Neural progenitor cell (in vitro differentiated cells): ENCODE results near the gene SLC28A1.

Source experiments
- EZH2 ChIP-seq: fragments of 200-600 bp; sonication (generic); IDR thresholded peaks from 2 replicates; pipeline ENCODE4 v1.6.1; 2017; ENCODE audit warnings: antibody characterized with exemption, mild to moderate bottlenecking, moderate library complexity
- TF ChIP-seq, protein P1 (sequence below): fragments of 200-600 bp; sonication (generic); IDR thresholded peaks from 2 replicates; pipeline ENCODE4 v1.5.1; 2017; ENCODE audit warnings: antibody characterized with exemption, mild to moderate bottlenecking

DNA sequence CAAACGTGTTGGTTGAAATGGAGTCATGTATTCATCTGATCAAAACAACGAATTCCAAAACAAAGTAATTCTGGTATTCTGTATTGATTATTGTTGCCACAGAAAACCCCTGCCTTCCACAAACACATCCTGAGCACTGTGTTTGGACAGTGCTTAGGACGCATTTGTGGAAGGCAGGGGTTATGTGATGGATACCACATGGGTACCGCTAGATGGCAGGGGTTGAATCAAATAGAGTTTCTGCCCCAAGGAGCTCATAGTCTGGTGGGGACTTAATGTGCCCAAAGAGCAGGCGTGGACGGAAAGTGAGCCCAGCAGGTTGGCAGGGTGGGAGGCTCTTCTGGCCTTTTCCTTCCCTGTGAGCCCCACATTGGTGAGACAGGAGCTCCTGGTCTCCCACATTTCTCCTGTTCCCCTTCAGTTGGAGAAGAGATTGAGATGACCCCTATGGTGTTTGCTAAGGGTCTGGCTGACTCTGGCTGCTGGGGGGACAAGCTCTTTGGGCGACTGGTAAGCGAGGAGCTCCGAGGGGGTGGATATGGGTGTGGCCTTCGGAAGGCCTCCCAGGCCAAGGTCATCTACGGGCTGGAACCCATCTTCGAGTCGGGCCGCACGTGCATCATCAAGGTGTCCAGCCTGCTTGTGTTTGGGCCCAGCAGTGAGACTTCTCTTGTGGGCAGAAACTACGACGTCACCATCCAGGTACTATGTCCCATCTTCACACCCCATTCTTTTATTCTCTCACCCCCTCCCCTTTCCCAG is 22.1 kb upstream of the SLC28A1 start:
- TF ChIP-seq, protein P1, sequence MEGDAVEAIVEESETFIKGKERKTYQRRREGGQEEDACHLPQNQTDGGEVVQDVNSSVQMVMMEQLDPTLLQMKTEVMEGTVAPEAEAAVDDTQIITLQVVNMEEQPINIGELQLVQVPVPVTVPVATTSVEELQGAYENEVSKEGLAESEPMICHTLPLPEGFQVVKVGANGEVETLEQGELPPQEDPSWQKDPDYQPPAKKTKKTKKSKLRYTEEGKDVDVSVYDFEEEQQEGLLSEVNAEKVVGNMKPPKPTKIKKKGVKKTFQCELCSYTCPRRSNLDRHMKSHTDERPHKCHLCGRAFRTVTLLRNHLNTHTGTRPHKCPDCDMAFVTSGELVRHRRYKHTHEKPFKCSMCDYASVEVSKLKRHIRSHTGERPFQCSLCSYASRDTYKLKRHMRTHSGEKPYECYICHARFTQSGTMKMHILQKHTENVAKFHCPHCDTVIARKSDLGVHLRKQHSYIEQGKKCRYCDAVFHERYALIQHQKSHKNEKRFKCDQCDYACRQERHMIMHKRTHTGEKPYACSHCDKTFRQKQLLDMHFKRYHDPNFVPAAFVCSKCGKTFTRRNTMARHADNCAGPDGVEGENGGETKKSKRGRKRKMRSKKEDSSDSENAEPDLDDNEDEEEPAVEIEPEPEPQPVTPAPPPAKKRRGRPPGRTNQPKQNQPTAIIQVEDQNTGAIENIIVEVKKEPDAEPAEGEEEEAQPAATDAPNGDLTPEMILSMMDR: no peak
- no peak for TF ChIP-seq EZH2
